Activated T-cell treated with anti-CD3 and anti-CD28 coated beads for 24 hours (primary cell): ENCODE measurements around the gene GORAB.

Experiments used
- DNase-seq: peaks from one replicate; pipeline ENCODE4 v3.0.0-alpha.2; 2020; ENCODE audit warnings: low read depth

GORAB gene

GRCh38 chr1:170592591-170593111 lies 60.7 kb downstream of the GORAB start:
- no peak for DNase-seq

GRCh38 chr1:170593173-170594011 lies 61.4 kb downstream of the GORAB start:
- no peak for DNase-seq

GRCh38 chr1:170594066-170594626 lies 62.2 kb downstream of the GORAB start:
- DNase-seq, result no peak

GRCh38 chr1:170596701-170597100 lies 64.7 kb downstream of the GORAB start:
- DNase-seq, result no peak

GRCh38 chr1:170598618-170599017 lies 66.7 kb downstream of the GORAB start:
- DNase-seq, result no peak

GRCh38 chr1:170599033-170599432 lies 67.1 kb downstream of the GORAB start:
- no peak for DNase-seq

GRCh38 chr1:170601866-170602265 lies 69.9 kb downstream of the GORAB start:
- no peak for DNase-seq
